Measurements from ENCODE around the gene FER. TPM values are rescaled to one million over a fixed set of nuclear protein-coding genes. Genes with fewer than 3 reads are reported as not detected.

The FER gene
- total and polyA plus RNA-seq, 9 of the 15 experiments (the other 6 are each of a cell fraction or from before 2014, with no cell fraction given), result 6.7 to 18.2 (median 8.9) TPM

GRCh38 chr5:109199799-109200620, 452.3 kb downstream of the FER start (continued):
- TF ChIP-seq, protein P1, sequence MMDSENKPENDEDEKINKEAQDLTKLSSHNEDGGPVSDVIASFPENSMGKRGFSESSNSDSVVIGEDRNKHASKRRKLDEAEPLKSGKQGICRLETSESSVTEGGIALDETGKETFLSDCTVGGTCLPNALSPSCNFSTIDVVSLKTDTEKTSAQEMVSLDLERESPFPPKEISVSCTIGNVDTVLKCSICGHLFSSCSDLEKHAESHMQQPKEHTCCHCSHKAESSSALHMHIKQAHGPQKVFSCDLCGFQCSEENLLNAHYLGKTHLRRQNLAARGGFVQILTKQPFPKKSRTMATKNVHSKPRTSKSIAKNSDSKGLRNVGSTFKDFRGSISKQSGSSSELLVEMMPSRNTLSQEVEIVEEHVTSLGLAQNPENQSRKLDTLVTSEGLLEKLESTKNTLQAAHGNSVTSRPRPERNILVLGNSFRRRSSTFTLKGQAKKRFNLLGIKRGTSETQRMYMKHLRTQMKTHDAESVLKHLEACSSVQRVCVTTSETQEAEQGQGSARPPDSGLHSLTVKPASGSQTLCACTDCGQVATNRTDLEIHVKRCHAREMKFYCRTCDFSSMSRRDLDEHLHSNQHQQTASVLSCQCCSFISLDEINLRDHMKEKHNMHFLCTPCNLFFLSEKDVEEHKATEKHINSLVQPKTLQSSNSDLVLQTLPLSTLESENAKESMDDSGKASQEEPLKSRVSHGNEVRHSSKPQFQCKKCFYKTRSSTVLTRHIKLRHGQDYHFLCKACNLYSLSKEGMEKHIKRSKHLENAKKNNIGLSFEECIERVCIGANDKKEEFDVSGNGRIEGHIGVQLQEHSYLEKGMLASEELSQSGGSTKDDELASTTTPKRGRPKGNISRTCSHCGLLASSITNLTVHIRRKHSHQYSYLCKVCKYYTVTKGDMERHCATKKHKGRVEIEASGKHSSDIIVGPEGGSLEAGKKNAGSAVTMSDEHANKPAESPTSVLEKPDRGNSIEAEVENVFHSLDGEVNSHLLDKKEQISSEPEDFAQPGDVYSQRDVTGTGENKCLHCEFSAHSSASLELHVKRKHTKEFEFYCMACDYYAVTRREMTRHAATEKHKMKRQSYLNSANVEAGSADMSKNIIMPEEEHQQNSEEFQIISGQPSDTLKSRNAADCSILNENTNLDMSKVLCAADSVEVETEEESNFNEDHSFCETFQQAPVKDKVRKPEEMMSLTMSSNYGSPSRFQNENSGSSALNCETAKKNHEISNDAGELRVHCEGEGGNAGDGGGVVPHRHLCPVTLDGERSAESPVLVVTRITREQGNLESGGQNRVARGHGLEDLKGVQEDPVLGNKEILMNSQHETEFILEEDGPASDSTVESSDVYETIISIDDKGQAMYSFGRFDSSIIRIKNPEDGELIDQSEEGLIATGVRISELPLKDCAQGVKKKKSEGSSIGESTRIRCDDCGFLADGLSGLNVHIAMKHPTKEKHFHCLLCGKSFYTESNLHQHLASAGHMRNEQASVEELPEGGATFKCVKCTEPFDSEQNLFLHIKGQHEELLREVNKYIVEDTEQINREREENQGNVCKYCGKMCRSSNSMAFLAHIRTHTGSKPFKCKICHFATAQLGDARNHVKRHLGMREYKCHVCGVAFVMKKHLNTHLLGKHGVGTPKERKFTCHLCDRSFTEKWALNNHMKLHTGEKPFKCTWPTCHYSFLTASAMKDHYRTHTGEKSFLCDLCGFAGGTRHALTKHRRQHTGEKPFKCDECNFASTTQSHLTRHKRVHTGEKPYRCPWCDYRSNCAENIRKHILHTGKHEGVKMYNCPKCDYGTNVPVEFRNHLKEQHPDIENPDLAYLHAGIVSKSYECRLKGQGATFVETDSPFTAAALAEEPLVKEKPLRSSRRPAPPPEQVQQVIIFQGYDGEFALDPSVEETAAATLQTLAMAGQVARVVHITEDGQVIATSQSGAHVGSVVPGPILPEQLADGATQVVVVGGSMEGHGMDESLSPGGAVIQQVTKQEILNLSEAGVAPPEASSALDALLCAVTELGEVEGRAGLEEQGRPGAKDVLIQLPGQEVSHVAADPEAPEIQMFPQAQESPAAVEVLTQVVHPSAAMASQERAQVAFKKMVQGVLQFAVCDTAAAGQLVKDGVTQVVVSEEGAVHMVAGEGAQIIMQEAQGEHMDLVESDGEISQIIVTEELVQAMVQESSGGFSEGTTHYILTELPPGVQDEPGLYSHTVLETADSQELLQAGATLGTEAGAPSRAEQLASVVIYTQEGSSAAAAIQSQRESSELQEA (IDR thresholded peaks at IDR 0.05; ENCODE audit: low read depth), result no peak
- no peak for TF ChIP-seq XRCC4 (IDR thresholded peaks at IDR 0.05; ENCODE audit: extremely low read depth, insufficient read depth, insufficient read length)
- TF ChIP-seq SMARCE1 (IDR thresholded peaks at IDR 0.05), result no peak
- no peak for TF ChIP-seq ZBTB17 (CRISPR knock-in tag; IDR thresholded peaks at IDR 0.05)
- TF ChIP-seq, protein P2, sequence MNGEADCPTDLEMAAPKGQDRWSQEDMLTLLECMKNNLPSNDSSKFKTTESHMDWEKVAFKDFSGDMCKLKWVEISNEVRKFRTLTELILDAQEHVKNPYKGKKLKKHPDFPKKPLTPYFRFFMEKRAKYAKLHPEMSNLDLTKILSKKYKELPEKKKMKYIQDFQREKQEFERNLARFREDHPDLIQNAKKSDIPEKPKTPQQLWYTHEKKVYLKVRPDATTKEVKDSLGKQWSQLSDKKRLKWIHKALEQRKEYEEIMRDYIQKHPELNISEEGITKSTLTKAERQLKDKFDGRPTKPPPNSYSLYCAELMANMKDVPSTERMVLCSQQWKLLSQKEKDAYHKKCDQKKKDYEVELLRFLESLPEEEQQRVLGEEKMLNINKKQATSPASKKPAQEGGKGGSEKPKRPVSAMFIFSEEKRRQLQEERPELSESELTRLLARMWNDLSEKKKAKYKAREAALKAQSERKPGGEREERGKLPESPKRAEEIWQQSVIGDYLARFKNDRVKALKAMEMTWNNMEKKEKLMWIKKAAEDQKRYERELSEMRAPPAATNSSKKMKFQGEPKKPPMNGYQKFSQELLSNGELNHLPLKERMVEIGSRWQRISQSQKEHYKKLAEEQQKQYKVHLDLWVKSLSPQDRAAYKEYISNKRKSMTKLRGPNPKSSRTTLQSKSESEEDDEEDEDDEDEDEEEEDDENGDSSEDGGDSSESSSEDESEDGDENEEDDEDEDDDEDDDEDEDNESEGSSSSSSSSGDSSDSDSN (IDR thresholded peaks at IDR 0.05; ENCODE audit: borderline replicate concordance in 1 of 2, low read depth in 2 of 2, low read length in 2 of 2), result no peak
- no peak for TF ChIP-seq ZNF311 (CRISPR knock-in tag; IDR thresholded peaks at IDR 0.05)
- no peak for TF ChIP-seq CLOCK (CRISPR knock-in tag; IDR thresholded peaks at IDR 0.05; ENCODE audit: borderline replicate concordance)
